Measurements from ENCODE around the gene ETS2. TPM values are rescaled to one million over a fixed set of nuclear protein-coding genes. Genes with fewer than 3 reads are reported as not detected.

The ETS2 gene
- total RNA-seq, 1 experiment from 2014 or later, result 49.9 TPM

DNA sequence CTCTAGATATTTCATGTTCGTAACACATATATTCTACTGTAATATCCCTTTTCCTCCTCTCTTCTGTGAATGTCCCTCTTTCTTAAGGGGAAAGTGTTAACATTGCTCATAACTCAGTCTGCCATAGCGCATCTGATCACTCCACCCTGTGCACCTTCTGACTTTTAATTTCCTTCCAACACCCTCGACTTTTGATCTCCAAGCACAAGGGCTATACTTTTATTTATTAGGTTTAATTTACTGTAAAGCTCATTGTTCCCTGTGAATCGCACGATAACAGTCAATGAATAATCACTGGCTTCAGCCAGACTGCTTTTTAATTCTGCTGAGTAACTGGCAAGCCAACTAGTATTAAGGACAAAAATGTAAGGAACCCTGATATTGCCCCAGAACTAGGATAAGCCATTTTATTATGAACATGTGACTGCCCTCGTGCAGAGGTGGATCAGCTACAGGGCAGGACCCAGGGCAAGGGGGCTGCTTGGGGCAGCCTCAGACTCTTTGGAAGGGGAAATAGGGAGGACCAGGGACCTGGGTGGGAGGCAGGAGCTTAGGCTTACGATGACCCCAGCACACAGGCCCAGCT, 2.6 kb upstream of the ETS2 start:
- Mint-ChIP-seq H3K36me3 (ENCODE audit: insufficient read depth, unreplicated experiment) (peaks cover 55% of the 10 kb centered on the region), H3K27ac (ENCODE audit: unreplicated experiment) (peak overlapping the region; percentile 98), H3K4me3 (ENCODE audit: low read depth, unreplicated experiment) (peak overlapping the region; percentile 36), H3K27me3 (ENCODE audit: unreplicated experiment) (no peaks in the 10 kb centered on the region), H3K4me1 (ENCODE audit: low read depth, unreplicated experiment) (peaks cover 54% of the 10 kb centered on the region), H3K9me3 (ENCODE audit: low read depth, unreplicated experiment) (no peaks in the 10 kb centered on the region)
- TF ChIP-seq, protein P1, sequence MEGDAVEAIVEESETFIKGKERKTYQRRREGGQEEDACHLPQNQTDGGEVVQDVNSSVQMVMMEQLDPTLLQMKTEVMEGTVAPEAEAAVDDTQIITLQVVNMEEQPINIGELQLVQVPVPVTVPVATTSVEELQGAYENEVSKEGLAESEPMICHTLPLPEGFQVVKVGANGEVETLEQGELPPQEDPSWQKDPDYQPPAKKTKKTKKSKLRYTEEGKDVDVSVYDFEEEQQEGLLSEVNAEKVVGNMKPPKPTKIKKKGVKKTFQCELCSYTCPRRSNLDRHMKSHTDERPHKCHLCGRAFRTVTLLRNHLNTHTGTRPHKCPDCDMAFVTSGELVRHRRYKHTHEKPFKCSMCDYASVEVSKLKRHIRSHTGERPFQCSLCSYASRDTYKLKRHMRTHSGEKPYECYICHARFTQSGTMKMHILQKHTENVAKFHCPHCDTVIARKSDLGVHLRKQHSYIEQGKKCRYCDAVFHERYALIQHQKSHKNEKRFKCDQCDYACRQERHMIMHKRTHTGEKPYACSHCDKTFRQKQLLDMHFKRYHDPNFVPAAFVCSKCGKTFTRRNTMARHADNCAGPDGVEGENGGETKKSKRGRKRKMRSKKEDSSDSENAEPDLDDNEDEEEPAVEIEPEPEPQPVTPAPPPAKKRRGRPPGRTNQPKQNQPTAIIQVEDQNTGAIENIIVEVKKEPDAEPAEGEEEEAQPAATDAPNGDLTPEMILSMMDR (IDR thresholded peaks at IDR 0.05; ENCODE audit: unreplicated experiment), result no peak
- no peak for DNase-seq
- BruUV-seq (replicated peaks), result no TSS peak
- CTCF ChIA-PET, result interaction anchor here (0.5 to 1.0 kb wide), 4 partner anchors 15 to 213 kb away, joined by 3 to 7 read pairs (median 3); no protein-coding TSS in a partner anchor
- intact Hi-C loops (cut with micrococcal nuclease; ENCODE audit: unreplicated experiment), result no loop called here

DNA sequence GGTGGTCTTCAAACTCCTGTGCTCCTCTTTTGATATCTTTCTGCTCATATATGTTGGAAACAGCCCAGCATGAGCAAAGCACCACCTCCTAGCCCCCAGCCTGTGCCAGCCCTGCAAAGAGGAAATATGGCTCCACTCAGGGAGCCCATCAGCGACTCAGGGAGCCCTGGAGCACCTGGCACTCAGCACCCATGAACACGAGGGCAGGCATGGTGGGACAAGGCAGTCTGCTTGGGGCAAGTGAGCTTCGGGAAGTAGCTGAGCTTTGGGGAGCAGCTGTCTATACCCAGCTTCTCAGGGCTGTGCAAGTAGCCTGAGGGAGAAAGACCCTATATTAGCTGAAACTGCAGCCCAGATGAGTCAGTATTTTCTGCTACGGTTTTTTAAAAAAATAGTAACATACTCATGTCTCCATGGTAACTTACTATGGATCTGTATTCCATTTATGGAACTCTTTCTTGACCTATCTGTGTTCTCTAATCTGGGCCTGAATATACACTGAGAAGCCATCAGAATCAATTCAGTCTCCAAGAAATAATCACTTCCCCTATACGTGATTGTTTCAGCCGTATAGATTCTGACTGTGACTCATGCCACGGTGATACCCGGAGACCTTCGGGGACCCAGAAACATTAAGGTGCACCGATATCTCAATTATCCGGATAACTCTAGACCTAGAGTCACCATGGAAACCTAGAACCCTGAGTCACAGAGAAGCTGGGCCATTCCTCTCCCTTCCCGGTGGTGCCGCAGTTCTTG, 1.5 kb upstream of the ETS2 start:
- H3K27me3 Mint-ChIP-seq (ENCODE audit: unreplicated experiment), result no peaks in the 10 kb centered on the region
- peaks cover 61% of the 10 kb centered on the region for H3K36me3 Mint-ChIP-seq (ENCODE audit: insufficient read depth, unreplicated experiment)
- peak overlapping the region; percentile 85 for H3K4me3 Mint-ChIP-seq (ENCODE audit: low read depth, unreplicated experiment)
- peak overlapping the region; percentile 98 for H3K27ac Mint-ChIP-seq (ENCODE audit: unreplicated experiment)
- intact Hi-C loops (cut with micrococcal nuclease; ENCODE audit: unreplicated experiment), result no loop called here
- DNase-seq, result no peak
- no peaks in the 10 kb centered on the region for H3K9me3 Mint-ChIP-seq (ENCODE audit: low read depth, unreplicated experiment)
- BruUV-seq (replicated peaks), result no TSS peak
- CTCF ChIA-PET, result interaction anchor here (0.6 to 1.4 kb wide), 5 partner anchors 16 to 163 kb away, joined by 3 to 6 read pairs (median 4); no protein-coding TSS in a partner anchor
- H3K4me1 Mint-ChIP-seq (ENCODE audit: low read depth, unreplicated experiment), result peaks cover 48% of the 10 kb centered on the region
- TF ChIP-seq, protein P1 (IDR thresholded peaks at IDR 0.05; ENCODE audit: unreplicated experiment), result no peak

DNA sequence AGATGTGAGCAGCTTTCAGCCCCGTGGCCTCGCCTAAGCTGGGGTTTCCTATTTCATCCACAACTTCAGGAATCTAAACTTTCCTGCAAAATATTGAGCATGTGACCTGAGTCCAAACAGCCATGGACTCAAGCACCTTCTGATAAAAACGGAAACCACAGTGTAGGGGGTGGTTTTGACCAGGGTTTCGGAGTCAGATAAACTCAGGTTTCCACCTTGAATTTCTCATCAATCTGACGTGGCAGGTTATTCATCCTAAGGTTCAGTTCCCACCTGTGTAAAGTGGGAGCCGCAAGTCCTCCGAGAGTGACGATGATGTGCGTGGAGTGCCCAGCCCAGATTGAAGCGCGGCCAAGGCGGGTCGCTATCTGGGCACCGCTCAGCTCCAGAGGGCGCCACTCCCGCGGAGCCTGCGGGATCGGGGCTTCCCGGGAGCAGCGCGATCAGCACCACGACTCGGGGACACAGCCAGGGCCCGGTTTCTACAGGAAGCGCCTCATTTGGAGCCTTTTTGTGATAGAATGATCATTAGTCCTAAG, 871 bp upstream of the ETS2 start:
- intact Hi-C loops (cut with micrococcal nuclease; ENCODE audit: unreplicated experiment), result no loop called here

More for the DNA sequence above, 871 bp upstream of the ETS2 start:
- BruUV-seq (replicated peaks), result TSS peak; percentile 71
- Mint-ChIP-seq H3K4me3 (ENCODE audit: low read depth, unreplicated experiment) (peak overlapping the region; percentile 85), H3K27me3 (ENCODE audit: unreplicated experiment) (no peaks in the 10 kb centered on the region), H3K27ac (ENCODE audit: unreplicated experiment) (peak overlapping the region; percentile 98), H3K9me3 (ENCODE audit: low read depth, unreplicated experiment) (no peaks in the 10 kb centered on the region), H3K4me1 (ENCODE audit: low read depth, unreplicated experiment) (peaks cover 47% of the 10 kb centered on the region), H3K36me3 (ENCODE audit: insufficient read depth, unreplicated experiment) (peaks cover 67% of the 10 kb centered on the region)
- peak; percentile 74 for DNase-seq
- CTCF ChIA-PET, result interaction anchor here (0.8 to 1.4 kb wide), 2 partner anchors 15 to 17 kb away, joined by 4 to 5 read pairs; no protein-coding TSS in a partner anchor
- TF ChIP-seq, protein P1 (IDR thresholded peaks at IDR 0.05; ENCODE audit: unreplicated experiment), result no peak

Measured in Calu3 (cell line).